KMS-11 (cell line): Measurements from ENCODE around the gene TMPRSS12.
"Not testable (repeated sequence)": the region's sequence is repeated elsewhere in the genome, so short reads cannot be mapped to it uniquely, and the experiment has no call there.

Source experiments
- H2AFZ ChIP-seq: fragments of 200-600 bp; sonication (generic); 2 replicates; pipeline ENCODE4 v1.6.1; 2016; ENCODE audit warnings: antibody characterized with exemption, mixed run types, low read depth
- H3K27ac ChIP-seq: fragments of 200-600 bp; sonication (generic); 2 replicates; pipeline ENCODE4 v1.6.1; 2016; ENCODE audit warnings: mild to moderate bottlenecking, mixed run types
- H3K27me3 ChIP-seq: fragments of 200-600 bp; sonication (generic); 2 replicates; pipeline ENCODE4 v1.6.1; 2017; ENCODE audit warnings: mild to moderate bottlenecking, low read depth, mixed run types, moderate library complexity; ENCODE audit not compliant: insufficient read depth
- H3K36me3 ChIP-seq: fragments of 200-600 bp; sonication (generic); 2 replicates; pipeline ENCODE4 v1.6.1; 2017; ENCODE audit warnings: mild to moderate bottlenecking, mixed run types; ENCODE audit not compliant: insufficient read depth
- H3K4me1 ChIP-seq: fragments of 200-600 bp; sonication (generic); 2 replicates; pipeline ENCODE4 v1.6.1; 2016; ENCODE audit warnings: mild to moderate bottlenecking, low read depth, mixed run types; ENCODE audit not compliant: poor library complexity, severe bottlenecking
- H3K4me2 ChIP-seq: fragments of 200-600 bp; sonication (generic); 2 replicates; pipeline ENCODE4 v1.7.0; 2016; ENCODE audit warnings: mild to moderate bottlenecking, mixed run types
- H3K4me3 ChIP-seq: fragments of 200-600 bp; sonication (generic); IDR thresholded peaks from 2 replicates; pipeline ENCODE4 v1.6.1; 2017; ENCODE audit warnings: low read depth, low read length, mixed read lengths; ENCODE audit not compliant: insufficient read depth
- H3K79me2 ChIP-seq: fragments of 200-600 bp; sonication (generic); 2 replicates; pipeline ENCODE4 v1.6.1; 2016; ENCODE audit warnings: low read depth, mixed run types; ENCODE audit not compliant: insufficient read depth
- H3K9ac ChIP-seq: fragments of 200-600 bp; sonication (generic); 2 replicates; pipeline ENCODE4 v1.6.1; 2016; ENCODE audit warnings: mild to moderate bottlenecking, mixed run types
- H4K20me1 ChIP-seq: fragments of 200-600 bp; sonication (generic); 2 replicates; pipeline ENCODE4 v1.6.1; 2016; ENCODE audit warnings: mild to moderate bottlenecking, mixed run types; ENCODE audit not compliant: insufficient read depth
- TF ChIP-seq, protein P1 (sequence below): fragments of 200-600 bp; sonication (generic); conservative IDR thresholded peaks from 2 replicates; pipeline ENCODE4 v1.6.1; 2017; ENCODE audit warnings: low read depth, mild to moderate bottlenecking, antibody characterized with exemption, low read length, moderate library complexity, mixed read lengths

The TMPRSS12 gene

DNA sequence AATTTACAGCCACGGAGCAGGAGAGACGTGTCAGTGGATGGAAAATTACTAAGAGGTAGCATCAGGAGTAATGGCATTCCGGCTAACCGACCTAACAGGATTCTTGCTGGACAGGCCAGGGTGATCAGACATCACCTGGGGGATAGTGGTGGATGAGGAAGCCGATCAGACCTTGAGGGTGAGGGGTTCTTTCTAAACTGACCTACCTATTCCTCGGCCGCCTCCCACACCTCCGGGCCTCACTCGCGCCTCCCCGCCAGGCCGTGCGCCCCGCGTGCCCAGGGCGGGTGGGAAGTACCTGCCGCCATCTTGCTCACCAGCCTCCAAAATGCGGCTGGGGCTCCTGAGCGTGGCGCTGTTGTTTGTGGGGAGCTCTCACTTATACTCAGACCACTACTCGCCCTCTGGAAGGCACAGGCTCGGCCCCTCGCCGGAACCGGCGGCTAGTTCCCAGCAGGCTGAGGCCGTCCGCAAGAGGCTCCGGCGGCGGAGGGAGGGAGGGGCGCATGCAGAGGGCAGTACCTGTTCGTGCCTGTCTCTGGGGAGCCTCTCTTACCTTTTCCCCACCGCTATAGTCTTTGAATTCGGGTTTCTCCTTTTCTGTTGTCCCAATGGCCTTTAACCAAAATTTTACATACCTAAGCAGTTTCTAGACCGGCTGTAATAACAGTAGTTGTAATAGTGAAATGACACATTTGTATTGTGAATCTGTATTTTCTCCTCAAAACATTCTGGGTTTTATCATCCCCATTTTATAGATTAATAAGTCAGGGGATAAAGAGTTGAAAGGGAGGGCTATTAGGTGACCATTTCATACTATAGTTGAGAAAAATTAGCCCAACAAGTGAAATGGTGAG, at the start of gene TMPRSS12:
Gene TMPRSS12 (plus strand): TSS at position 290 of the 857 bp plus-strand sequence. CDS start 39 bp downstream, at position 329.
- H3K27ac ChIP-seq = no peak within 1 kb of the TSS
- TF ChIP-seq, protein P1, sequence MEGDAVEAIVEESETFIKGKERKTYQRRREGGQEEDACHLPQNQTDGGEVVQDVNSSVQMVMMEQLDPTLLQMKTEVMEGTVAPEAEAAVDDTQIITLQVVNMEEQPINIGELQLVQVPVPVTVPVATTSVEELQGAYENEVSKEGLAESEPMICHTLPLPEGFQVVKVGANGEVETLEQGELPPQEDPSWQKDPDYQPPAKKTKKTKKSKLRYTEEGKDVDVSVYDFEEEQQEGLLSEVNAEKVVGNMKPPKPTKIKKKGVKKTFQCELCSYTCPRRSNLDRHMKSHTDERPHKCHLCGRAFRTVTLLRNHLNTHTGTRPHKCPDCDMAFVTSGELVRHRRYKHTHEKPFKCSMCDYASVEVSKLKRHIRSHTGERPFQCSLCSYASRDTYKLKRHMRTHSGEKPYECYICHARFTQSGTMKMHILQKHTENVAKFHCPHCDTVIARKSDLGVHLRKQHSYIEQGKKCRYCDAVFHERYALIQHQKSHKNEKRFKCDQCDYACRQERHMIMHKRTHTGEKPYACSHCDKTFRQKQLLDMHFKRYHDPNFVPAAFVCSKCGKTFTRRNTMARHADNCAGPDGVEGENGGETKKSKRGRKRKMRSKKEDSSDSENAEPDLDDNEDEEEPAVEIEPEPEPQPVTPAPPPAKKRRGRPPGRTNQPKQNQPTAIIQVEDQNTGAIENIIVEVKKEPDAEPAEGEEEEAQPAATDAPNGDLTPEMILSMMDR = no peak
- H2AFZ ChIP-seq = no peak within 1 kb of the TSS
- no peak within 1 kb of the TSS for H3K4me3 ChIP-seq
- no peaks in the 10 kb centered on the region for H3K27me3 ChIP-seq
- H3K9ac ChIP-seq = no peak within 1 kb of the TSS
- peaks cover 5% of the 10 kb centered on the region for H3K4me1 ChIP-seq
- no peaks in the 10 kb centered on the region for H4K20me1 ChIP-seq
- no peak within 1 kb of the TSS for H3K4me2 ChIP-seq
- no peaks in the 10 kb centered on the region for H3K79me2 ChIP-seq
- no peaks in the 10 kb centered on the region for H3K36me3 ChIP-seq

DNA sequence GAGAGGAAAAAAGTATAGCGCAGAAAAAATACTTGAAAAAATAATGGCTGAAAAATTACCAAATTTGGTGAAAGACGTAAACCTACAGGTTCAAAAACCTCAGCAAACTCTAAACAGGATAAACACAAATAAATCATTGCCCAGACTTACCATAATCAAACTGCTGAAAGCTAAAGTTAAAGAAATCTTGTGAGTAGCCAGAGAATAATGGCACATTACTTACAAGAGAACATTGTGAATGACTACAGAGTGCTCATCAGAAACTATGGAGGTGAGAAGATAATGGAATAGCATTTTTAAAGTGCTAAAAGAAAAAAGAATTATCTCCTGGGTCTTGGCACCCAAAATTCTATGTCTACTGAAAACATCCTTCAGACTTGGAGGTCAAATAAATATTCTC, 42.8 kb upstream of the TMPRSS12 start:
- Histone ChIP-seq H3K27me3 (no peaks in the 10 kb centered on the region), H3K4me1 (no peaks in the 10 kb centered on the region), H3K36me3 (no peaks in the 10 kb centered on the region; the same call in 1 of the 2 replicates), H3K4me3 (no peak overlapping the region), H4K20me1 (no peaks in the 10 kb centered on the region), H2AFZ (no peak overlapping the region), H3K4me2 (no peak overlapping the region), H3K79me2 (no peaks in the 10 kb centered on the region), H3K27ac (no peak overlapping the region), H3K9ac (no peak overlapping the region)
- TF ChIP-seq, protein P1 = no peak

GRCh38 chr12:50803230-50803875, 39.4 kb upstream of the TMPRSS12 start:
- no peak overlapping the region for H3K4me2 ChIP-seq
- TF ChIP-seq, protein P1 = no peak
- no peak overlapping the region for H3K27ac ChIP-seq
- no peaks in the 10 kb centered on the region for H3K27me3 ChIP-seq
- H2AFZ ChIP-seq = no peak overlapping the region
- no peaks in the 10 kb centered on the region for H4K20me1 ChIP-seq
- H3K36me3 ChIP-seq = no peaks in the 10 kb centered on the region
- H3K79me2 ChIP-seq = no peaks in the 10 kb centered on the region
- H3K4me3 ChIP-seq = no peak overlapping the region
- no peak overlapping the region for H3K9ac ChIP-seq
- H3K4me1 ChIP-seq = no peaks in the 10 kb centered on the region

- Histone ChIP-seq H3K36me3 (no peaks in the 10 kb centered on the region), H3K4me1 (no peaks in the 10 kb centered on the region), H3K27ac (no peak overlapping the region), H3K27me3 (no peaks in the 10 kb centered on the region), H3K4me2 (no peak overlapping the region), H3K9ac (no peak overlapping the region), H3K79me2 (no peaks in the 10 kb centered on the region), H4K20me1 (no peaks in the 10 kb centered on the region), H3K4me3 (no peak overlapping the region), H2AFZ (no peak overlapping the region)
- TF ChIP-seq, protein P1 = no peak
Observed at GRCh38 chr12:50806176-50806575, 36.5 kb upstream of the TMPRSS12 start.

DNA sequence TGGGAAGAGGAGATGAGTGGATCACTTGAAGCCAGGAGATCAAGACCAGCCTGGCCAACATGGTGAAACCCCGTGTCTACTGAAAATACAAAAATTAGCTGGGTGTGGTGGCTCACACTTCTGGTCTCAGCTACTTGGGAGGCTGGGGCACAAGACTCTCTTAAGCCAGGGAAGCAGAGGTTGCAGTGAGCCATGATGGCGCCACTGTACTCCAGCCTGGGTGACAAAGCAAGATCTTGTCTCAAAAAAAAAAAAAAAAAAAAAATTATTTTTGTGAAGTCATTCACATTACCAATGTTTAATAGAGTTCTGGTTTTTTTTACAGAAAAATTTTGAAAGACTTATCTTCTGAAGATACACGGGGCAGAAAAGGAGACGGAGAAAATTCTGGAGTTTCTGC, 33.6 kb upstream of the TMPRSS12 start:
- H3K79me2 ChIP-seq, H3K4me3 ChIP-seq, H3K27me3 ChIP-seq, H3K27ac ChIP-seq, H3K4me2 ChIP-seq, H4K20me1 ChIP-seq, H3K36me3 ChIP-seq, H3K4me1 ChIP-seq, H2AFZ ChIP-seq, H3K9ac ChIP-seq: not testable (repeated sequence)

GRCh38 chr12:50814921-50815320, 27.8 kb upstream of the TMPRSS12 start:
- H3K36me3 ChIP-seq, H3K4me2 ChIP-seq, H4K20me1 ChIP-seq, H3K4me3 ChIP-seq, H3K9ac ChIP-seq, H3K27ac ChIP-seq, H2AFZ ChIP-seq, H3K79me2 ChIP-seq, H3K4me1 ChIP-seq, H3K27me3 ChIP-seq: not testable (repeated sequence)
